Measurements from ENCODE around the gene ANG. TPM values are rescaled to one million over a fixed set of nuclear protein-coding genes. Genes with fewer than 3 reads are reported as not detected.

ANG gene
- total RNA-seq, 1 experiment from 2014 or later: 5.8 TPM

DNA sequence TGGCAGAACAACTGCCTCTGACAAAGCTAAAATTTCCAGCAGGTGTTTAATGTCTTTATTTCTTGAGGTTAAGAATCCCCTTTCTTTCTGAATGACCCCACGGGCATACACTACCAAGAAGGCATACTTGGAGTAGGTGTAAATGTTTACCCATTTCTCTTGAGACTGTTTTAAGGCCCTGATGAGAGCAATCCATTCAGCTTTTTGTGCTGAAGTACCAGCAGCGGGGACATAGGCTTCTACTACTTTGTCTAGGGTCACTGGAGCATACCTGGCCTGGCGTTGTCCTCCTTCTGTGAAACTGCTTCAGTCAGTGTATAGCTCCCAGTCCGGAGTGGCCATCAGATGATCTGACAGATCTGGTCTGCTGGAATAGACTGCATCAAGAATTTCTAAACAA, 22.7 kb downstream of the ANG start:
- no peaks in the 10 kb centered on the region for H3K9me2 ChIP-seq (ENCODE audit: insufficient read depth)
- H2AFZ ChIP-seq (ENCODE audit: low read depth, low read length, poor library complexity, severe bottlenecking): no peak overlapping the region
- H4K20me1 ChIP-seq (ENCODE audit: insufficient read depth): no peaks in the 10 kb centered on the region
- intact Hi-C loops (cut with micrococcal nuclease): no loop called here
- no peaks in the 10 kb centered on the region for H3K36me3 ChIP-seq (ENCODE audit: control insufficient read depth in 1 of 2, insufficient read depth in 2 of 2, low read length in 2 of 2)
- BruUV-seq (replicated peaks): no TSS peak
- DNase-seq (ENCODE audit: low read depth, low spot score): no peak
- H3K9me3 ChIP-seq (ENCODE audit: control insufficient read depth in 1 of 2, insufficient read depth in 1 of 2, low read depth in 1 of 2, low read length in 2 of 2): no peaks in the 10 kb centered on the region
- ChIA-PET POLR2A (no interaction called here), CTCF (no interaction called here), RAD21 (ENCODE audit: low non-redundant PET in 1 of 2, low total read pairs in 2 of 2, uncharacterized antibody in 2 of 2, unreplicated experiment in 2 of 2) (no interaction called here)
- no peak overlapping the region for H3K27ac ChIP-seq (ENCODE audit: low read depth, low read length)
- no peaks in the 10 kb centered on the region for H3K79me2 ChIP-seq (ENCODE audit: insufficient read depth, low read length)
- H3K27me3 ChIP-seq (ENCODE audit: insufficient read depth, low read length): no peaks in the 10 kb centered on the region
- H3K4me2 ChIP-seq (ENCODE audit: low read length): no peak overlapping the region
- no peaks in the 10 kb centered on the region for H3K4me1 ChIP-seq (ENCODE audit: control insufficient read depth in 1 of 2, insufficient read depth in 2 of 2, low read length in 2 of 2)
- no peak overlapping the region for H3K9ac ChIP-seq (ENCODE audit: low read length)
- no peak for ATAC-seq
- TF ChIP-seq SRF (IDR thresholded peaks at IDR 0.05; ENCODE audit: low read depth): no peak
- TF ChIP-seq EGR1 (IDR thresholded peaks at IDR 0.05; ENCODE audit: low read depth): no peak
- TF ChIP-seq, protein P1, sequence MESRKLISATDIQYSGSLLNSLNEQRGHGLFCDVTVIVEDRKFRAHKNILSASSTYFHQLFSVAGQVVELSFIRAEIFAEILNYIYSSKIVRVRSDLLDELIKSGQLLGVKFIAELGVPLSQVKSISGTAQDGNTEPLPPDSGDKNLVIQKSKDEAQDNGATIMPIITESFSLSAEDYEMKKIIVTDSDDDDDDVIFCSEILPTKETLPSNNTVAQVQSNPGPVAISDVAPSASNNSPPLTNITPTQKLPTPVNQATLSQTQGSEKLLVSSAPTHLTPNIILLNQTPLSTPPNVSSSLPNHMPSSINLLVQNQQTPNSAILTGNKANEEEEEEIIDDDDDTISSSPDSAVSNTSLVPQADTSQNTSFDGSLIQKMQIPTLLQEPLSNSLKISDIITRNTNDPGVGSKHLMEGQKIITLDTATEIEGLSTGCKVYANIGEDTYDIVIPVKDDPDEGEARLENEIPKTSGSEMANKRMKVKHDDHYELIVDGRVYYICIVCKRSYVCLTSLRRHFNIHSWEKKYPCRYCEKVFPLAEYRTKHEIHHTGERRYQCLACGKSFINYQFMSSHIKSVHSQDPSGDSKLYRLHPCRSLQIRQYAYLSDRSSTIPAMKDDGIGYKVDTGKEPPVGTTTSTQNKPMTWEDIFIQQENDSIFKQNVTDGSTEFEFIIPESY (IDR thresholded peaks at IDR 0.05; ENCODE audit: extremely low read depth, insufficient replicate concordance, low read length): no peak
- TF ChIP-seq TCF7L2 (IDR thresholded peaks at IDR 0.05; ENCODE audit: borderline replicate concordance, extremely low read depth, insufficient read depth, insufficient read length): no peak
- TF ChIP-seq, protein P2, sequence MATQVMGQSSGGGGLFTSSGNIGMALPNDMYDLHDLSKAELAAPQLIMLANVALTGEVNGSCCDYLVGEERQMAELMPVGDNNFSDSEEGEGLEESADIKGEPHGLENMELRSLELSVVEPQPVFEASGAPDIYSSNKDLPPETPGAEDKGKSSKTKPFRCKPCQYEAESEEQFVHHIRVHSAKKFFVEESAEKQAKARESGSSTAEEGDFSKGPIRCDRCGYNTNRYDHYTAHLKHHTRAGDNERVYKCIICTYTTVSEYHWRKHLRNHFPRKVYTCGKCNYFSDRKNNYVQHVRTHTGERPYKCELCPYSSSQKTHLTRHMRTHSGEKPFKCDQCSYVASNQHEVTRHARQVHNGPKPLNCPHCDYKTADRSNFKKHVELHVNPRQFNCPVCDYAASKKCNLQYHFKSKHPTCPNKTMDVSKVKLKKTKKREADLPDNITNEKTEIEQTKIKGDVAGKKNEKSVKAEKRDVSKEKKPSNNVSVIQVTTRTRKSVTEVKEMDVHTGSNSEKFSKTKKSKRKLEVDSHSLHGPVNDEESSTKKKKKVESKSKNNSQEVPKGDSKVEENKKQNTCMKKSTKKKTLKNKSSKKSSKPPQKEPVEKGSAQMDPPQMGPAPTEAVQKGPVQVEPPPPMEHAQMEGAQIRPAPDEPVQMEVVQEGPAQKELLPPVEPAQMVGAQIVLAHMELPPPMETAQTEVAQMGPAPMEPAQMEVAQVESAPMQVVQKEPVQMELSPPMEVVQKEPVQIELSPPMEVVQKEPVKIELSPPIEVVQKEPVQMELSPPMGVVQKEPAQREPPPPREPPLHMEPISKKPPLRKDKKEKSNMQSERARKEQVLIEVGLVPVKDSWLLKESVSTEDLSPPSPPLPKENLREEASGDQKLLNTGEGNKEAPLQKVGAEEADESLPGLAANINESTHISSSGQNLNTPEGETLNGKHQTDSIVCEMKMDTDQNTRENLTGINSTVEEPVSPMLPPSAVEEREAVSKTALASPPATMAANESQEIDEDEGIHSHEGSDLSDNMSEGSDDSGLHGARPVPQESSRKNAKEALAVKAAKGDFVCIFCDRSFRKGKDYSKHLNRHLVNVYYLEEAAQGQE (IDR thresholded peaks at IDR 0.05; ENCODE audit: low read depth): no peak
- no peak for TF ChIP-seq RAD21 (IDR thresholded peaks at IDR 0.05; ENCODE audit: low read depth)
- no peak for TF ChIP-seq CEBPB (IDR thresholded peaks at IDR 0.05; ENCODE audit: low read depth)
- TF ChIP-seq EZH2phosphoT487 (IDR thresholded peaks at IDR 0.05; ENCODE audit: borderline replicate concordance): no peak
- TF ChIP-seq CBX3 (IDR thresholded peaks at IDR 0.05; ENCODE audit: low read depth): no peak
- no peak for TF ChIP-seq SIN3A (IDR thresholded peaks at IDR 0.05; ENCODE audit: low read depth)
- TF ChIP-seq CTCF (IDR thresholded peaks at IDR 0.05 in 2 of 3, conservative IDR thresholded peaks at IDR 0.05 in 1 of 3; ENCODE audit: borderline replicate concordance in 1 of 3, insufficient read depth in 1 of 3, low read depth in 2 of 3, low read length in 2 of 3): no peak
- no peak for TF ChIP-seq SP1 (IDR thresholded peaks at IDR 0.05; ENCODE audit: low read depth)
- no peak overlapping the region for H3K4me3 ChIP-seq (replicated peaks in 1 of 2; ENCODE audit: low read depth in 1 of 2, low read length in 2 of 2)
